ENCODE measurements around the gene GUCA2A.

- TF ChIP-seq CTCF (IDR thresholded peaks at IDR 0.05 in 4 of 5, conservative IDR thresholded peaks at IDR 0.05 in 1 of 5): no peak
- TF ChIP-seq POLR2A (IDR thresholded peaks at IDR 0.05): no peak
These were observed 9.6 kb upstream of the GUCA2A start for GRCh38 chr1:42173961-42174735.
